Esophagus squamous epithelium (tissue), 4 donors: ENCODE data around the gene NDUFA13.

Experiments used
- CTCF ChIP-seq, 6 experiments: fragments of 450-650 bp in 4 of 6; fragments of 200-600 bp in 2 of 6; sonication (generic) in 2 of 6; IDR thresholded peaks; one replicate each; pipeline ENCODE4 v1.5.1; 2016 to 2019; ENCODE audit warnings: antibody characterized with exemption in 6 of 6, mild to moderate bottlenecking in 4 of 6, moderate library complexity in 4 of 6
- POLR2A ChIP-seq, 4 donors: fragments of 450-650 bp; IDR thresholded peaks; one replicate each; pipeline ENCODE4 v1.6.1; 2017; ENCODE audit warnings: antibody characterized with exemption in 4 of 4, mild to moderate bottlenecking in 4 of 4, moderate library complexity in 3 of 4

DNA sequence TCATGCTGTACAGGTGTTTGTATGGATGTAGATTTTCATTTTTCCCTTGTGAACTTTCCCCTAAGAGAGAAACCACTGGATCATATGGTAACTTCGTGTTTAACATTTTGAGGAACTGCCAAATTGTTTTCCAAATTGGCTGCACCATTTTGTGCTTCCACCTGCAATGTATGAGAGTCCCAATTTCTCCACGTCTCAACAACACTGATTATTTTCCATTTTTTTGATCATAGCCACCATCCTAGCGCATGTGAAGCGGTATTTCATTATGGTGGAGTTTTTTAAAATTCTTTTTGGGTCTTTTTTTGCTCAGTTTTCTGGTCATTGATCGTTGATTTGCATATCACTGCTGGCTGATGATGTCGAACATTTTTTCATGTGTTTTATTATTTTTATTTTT, 5.0 kb downstream of the NDUFA13 start:
- TF ChIP-seq CTCF (IDR thresholded peaks at IDR 0.05): no peak
- TF ChIP-seq POLR2A (IDR thresholded peaks at IDR 0.05): no peak
